Bronchial epithelial cell (primary cell): ENCODE measurements around the gene CHST11. TPM values are rescaled to one million over a fixed set of nuclear protein-coding genes. Genes with fewer than 3 reads are reported as not detected.

Source experiments
- DNase-seq: peaks from one replicate; pipeline ENCODE4 v3.0.0-alpha.2; 2010; ENCODE audit warnings: low read depth
- FAIRE-seq: peaks from 2 replicates; lab custom pipeline; 2011; peaks lifted over from hg19 to GRCh38; lab: Jason Lieb, UNC
- H3K27me3 ChIP-seq: 2 replicates; pipeline ENCODE4 v1.5.1; 2011; ENCODE audit warnings: low read length; ENCODE audit not compliant: control insufficient read depth, insufficient read depth
- H3K36me3 ChIP-seq: 2 replicates; pipeline ENCODE4 v1.5.1; 2011; ENCODE audit warnings: low read length; ENCODE audit not compliant: control insufficient read depth, insufficient read depth
- H3K4me3 ChIP-seq: 2 replicates; pipeline ENCODE4 v1.5.1; 2011; ENCODE audit warnings: mild to moderate bottlenecking, low read depth, low read length, control low read depth
- CTCF ChIP-seq: IDR thresholded peaks from 2 replicates; pipeline ENCODE4 v1.5.1; 2011; ENCODE audit warnings: mild to moderate bottlenecking, moderate library complexity, low read length, control low read depth, inconsistent platforms; ENCODE audit not compliant: insufficient read depth, severe bottlenecking
- total RNA-seq: library from RNA; depleted of rRNA; stranded (reverse); fragments of >200 nt; gene quantifications from 2 replicates; pipeline ENCODE4 v1.2.1, GENCODE V29; 2014

Gene CHST11
- total RNA-seq, 1 donor from 2014 or later: 7.9 TPM

DNA sequence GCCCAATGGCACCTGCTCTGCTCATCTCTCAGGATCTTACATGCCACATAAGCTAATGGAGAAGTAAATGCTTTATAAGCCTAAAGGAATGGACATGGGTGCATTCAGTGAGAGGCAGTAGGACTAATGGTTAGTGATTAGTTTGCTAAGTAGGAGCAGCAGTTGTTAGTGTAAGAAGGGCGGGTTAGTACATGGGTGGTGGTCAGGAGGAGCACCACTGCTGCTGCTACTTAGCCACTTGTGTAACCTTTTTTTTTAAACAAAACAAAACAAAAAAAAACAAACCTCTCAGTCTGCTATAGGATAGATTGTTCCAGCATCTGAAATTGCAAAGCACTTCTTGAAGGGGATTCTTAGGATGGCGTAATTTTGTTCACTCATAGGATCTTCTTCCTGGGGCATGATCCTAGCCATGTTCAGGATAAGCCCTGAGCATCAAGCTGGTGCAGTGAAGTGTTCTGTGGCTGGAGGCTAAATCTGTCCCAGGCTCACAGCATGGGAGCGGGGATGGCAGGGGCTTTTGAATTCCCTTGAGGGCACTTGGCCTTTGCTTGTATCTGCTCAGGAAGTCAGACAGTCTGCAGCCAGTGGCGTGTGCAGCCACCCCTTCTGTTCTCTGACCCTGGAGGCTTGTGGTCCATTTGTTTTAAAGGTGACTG is 63.6 kb downstream of the CHST11 start:
- DNase-seq (no peak), FAIRE-seq (no peak)
- no peak for TF ChIP-seq CTCF
- Histone ChIP-seq H3K27me3 (no peaks in the 10 kb centered on the region), H3K4me3 (no peak overlapping the region), H3K36me3 (no peaks in the 10 kb centered on the region)

DNA sequence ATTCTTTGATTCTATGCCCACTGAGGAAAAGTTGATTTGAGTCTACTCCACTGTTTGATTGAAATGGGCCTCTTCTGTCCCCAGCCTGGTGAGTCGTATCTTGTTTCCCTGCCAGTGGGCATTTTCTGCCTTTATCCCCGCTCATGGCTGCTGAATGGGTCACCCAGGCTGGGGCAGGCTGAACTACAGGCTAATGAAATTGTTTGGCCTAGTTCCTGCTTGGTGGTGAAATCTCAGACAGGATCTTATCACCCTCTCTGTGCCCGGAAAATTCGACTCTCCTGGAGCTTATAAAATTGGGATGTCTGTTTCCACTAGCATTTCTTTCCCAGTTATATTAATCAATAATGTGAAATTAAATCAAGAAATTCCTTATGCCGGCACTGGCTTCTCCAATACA is 65.0 kb downstream of the CHST11 start:
- Histone ChIP-seq H3K36me3 (no peaks in the 10 kb centered on the region), H3K4me3 (no peak overlapping the region), H3K27me3 (no peaks in the 10 kb centered on the region)
- no peak for TF ChIP-seq CTCF
- DNase-seq (peak; percentile 32), FAIRE-seq (no peak)

DNA sequence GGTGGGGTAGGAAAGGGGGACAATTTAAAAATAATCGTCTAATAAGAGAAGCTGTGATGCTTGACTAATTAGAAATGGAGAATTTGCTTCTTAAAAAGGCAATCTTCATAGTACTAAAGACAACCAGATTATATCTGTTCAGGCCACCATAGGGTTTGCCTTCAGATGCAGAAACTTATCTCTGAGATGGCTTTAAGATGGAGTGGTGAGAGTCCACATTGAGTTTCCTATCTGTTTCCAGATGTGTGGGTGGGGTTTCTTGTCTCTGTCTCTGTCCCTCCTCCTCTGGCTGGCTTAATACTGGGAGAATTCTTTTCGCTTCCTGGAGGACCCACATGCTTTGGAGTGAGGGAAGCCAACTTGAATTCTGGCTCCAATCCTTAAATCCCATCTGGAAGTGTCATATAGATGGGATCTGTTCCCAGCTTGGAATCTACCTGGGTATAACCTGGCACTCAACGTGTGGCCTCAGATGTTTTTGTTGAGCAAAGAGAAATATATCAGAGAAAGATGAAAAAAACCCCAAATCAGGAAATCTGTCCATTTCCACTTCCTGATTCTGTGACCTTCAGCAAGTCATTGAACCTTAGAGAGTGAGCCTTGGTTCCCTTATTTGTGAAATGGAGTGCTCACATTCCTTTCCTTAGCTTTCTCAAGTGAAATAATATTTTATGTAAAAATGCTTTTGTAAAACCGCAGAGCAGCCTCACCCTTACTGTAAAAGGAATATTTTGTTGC is 66.4 kb downstream of the CHST11 start:
- DNase-seq: no peak
- no peak for FAIRE-seq
- no peak for TF ChIP-seq CTCF
- H3K36me3 ChIP-seq: no peaks in the 10 kb centered on the region
- no peak overlapping the region for H3K4me3 ChIP-seq
- no peaks in the 10 kb centered on the region for H3K27me3 ChIP-seq

GRCh38 chr12:104524034-104524832 is 67.5 kb downstream of the CHST11 start:
- FAIRE-seq (no peak), DNase-seq (no peak)
- no peaks in the 10 kb centered on the region for H3K36me3 ChIP-seq
- no peaks in the 10 kb centered on the region for H3K27me3 ChIP-seq
- TF ChIP-seq CTCF: no peak
- H3K4me3 ChIP-seq: no peak overlapping the region

- H3K4me3 ChIP-seq: no peak overlapping the region
- no peaks in the 10 kb centered on the region for H3K27me3 ChIP-seq
- TF ChIP-seq CTCF: no peak
- no peaks in the 10 kb centered on the region for H3K36me3 ChIP-seq
- DNase-seq: no peak
- FAIRE-seq: no peak
Observed at GRCh38 chr12:104526320-104526719, 69.6 kb downstream of the CHST11 start.
